SHP77 (cell line): ENCODE measurements around the gene CDCP1.

Source experiments
- DNase-seq, 2 experiments: peaks; one replicate each; lab custom pipeline; 2025; lab: John Stamatoyannopoulos, UW

The CDCP1 gene

GRCh38 chr3:45145681-45146614, at the start of gene CDCP1:
Gene CDCP1, minus strand, starts transcription at chr3:45146378. Its CDS starts 91 bp downstream, at chr3:45146287.
- DNase-seq = no peak

GRCh38 chr3:45194791-45195190, 48.6 kb upstream of the CDCP1 start:
- no peak for DNase-seq

GRCh38 chr3:45191924-45192417, 45.8 kb upstream of the CDCP1 start:
- no peak for DNase-seq

- DNase-seq = no peak
Measured at GRCh38 chr3:45191424-45191823, 45.2 kb upstream of the CDCP1 start.

GRCh38 chr3:45188719-45189659, 42.8 kb upstream of the CDCP1 start:
- peak in 1 of 2 experiments; percentile 5 for DNase-seq

- no peak for DNase-seq
Measured at GRCh38 chr3:45187694-45188141, 41.5 kb upstream of the CDCP1 start.

GRCh38 chr3:45186871-45187270, 40.7 kb upstream of the CDCP1 start:
- no peak for DNase-seq

GRCh38 chr3:45185461-45185860, 39.3 kb upstream of the CDCP1 start:
- no peak for DNase-seq

- no peak for DNase-seq
Measured at GRCh38 chr3:45185052-45185451, 38.9 kb upstream of the CDCP1 start.

- DNase-seq = no peak
Measured at GRCh38 chr3:45183872-45184262, 37.7 kb upstream of the CDCP1 start.

- DNase-seq = peak in 1 of 2 experiments; percentile 9
Measured at GRCh38 chr3:45182915-45183871, 37.0 kb upstream of the CDCP1 start.

GRCh38 chr3:45181496-45181895, 35.3 kb upstream of the CDCP1 start:
- DNase-seq = no peak

GRCh38 chr3:45180899-45181298, 34.7 kb upstream of the CDCP1 start:
- DNase-seq = no peak

- DNase-seq = no peak
Measured at GRCh38 chr3:45180051-45180450, 33.9 kb upstream of the CDCP1 start.

- DNase-seq = no peak
Measured at GRCh38 chr3:45179163-45179562, 33.0 kb upstream of the CDCP1 start.

- DNase-seq = no peak
Measured at GRCh38 chr3:45178183-45179023, 32.2 kb upstream of the CDCP1 start.

- no peak for DNase-seq
Measured at GRCh38 chr3:45176912-45177311, 30.7 kb upstream of the CDCP1 start.

- DNase-seq = no peak
Measured at GRCh38 chr3:45174234-45174633, 28.1 kb upstream of the CDCP1 start.

GRCh38 chr3:45173776-45174175, 27.6 kb upstream of the CDCP1 start:
- DNase-seq = no peak

GRCh38 chr3:45171283-45171682, 25.1 kb upstream of the CDCP1 start:
- peak in 1 of 2 experiments; percentile 9 for DNase-seq
